HepG2 (cell line): ENCODE measurements around the gene FGF9. TPM values are rescaled to one million over a fixed set of nuclear protein-coding genes. Genes with fewer than 3 reads are reported as not detected.

ENCODE experiments used
- ATAC-seq: fragments of 200-7000 bp; cut with Tn5 transposase; 3 replicates; pipeline ENCODE4 v1.9.1; 2020; ENCODE audit warnings: mild to moderate bottlenecking, moderate library complexity
- BruUV-seq: library from RNA; stranded (reverse); fragments of 400-500 nt; replicated peaks from 2 replicates; lab custom pipeline; 2021; lab: Mats Ljungman, UMichigan
- CTCF ChIA-PET: fragments of 300-600 bp; formaldehyde crosslinking; extraction: SDS; loops from one replicate; lab custom pipeline; 2021; ENCODE audit warnings: low total read pairs, inconsistent platforms, low intra/inter-chr PET ratio; lab: Yijun Ruan, JAX
- POLR2A ChIA-PET: fragments of 350-600 bp; sonication (Branson Sonifier 250); formaldehyde crosslinking; loops from one replicate; lab custom pipeline; 2020; ENCODE audit warnings: antibody characterized with exemption, inconsistent platforms; lab: Yijun Ruan, JAX
- DNase-seq: peaks from one replicate; pipeline ENCODE4 v3.0.0-alpha.2; 2015; ENCODE audit warnings: low spot score
- FAIRE-seq: peaks from 3 replicates; lab custom pipeline; 2011; peaks lifted over from hg19 to GRCh38; lab: Jason Lieb, UNC
- H2AFZ ChIP-seq: one replicate; pipeline ENCODE4 v1.6.1; 2011; ENCODE audit warnings: low read length, inconsistent platforms
- H3K27ac ChIP-seq: fragments of 300-600 bp; 3 replicates; pipeline ENCODE4 v1.8.0; 2011; ENCODE audit warnings: mixed run types, mild to moderate bottlenecking, mixed read lengths, low read length, inconsistent platforms; ENCODE audit not compliant: insufficient read depth; ENCODE audit errors: extremely low read length
- H3K27me3 ChIP-seq, 2 experiments: fragments of 200-600 bp in 1 of 2; 2 replicates in 1 of 2; 3 replicates in 1 of 2; pipeline versions ENCODE4 v1.6.0 to v1.8.0; 2011; ENCODE audit warnings: low read length in 2 of 2, mild to moderate bottlenecking in 2 of 2, moderate library complexity in 2 of 2, inconsistent platforms in 1 of 2; ENCODE audit not compliant: insufficient read depth in 2 of 2, control insufficient read depth in 1 of 2
- H3K36me3 ChIP-seq, 2 experiments: fragments of 200-600 bp in 1 of 2; replicated peaks in 1 of 2; 2 replicates in 1 of 2; 3 replicates in 1 of 2; pipeline versions ENCODE4 v1.5.1 to v1.8.0; 2011; ENCODE audit warnings: low read length in 2 of 2, inconsistent platforms in 1 of 2; ENCODE audit not compliant: insufficient read depth in 2 of 2, control insufficient read depth in 1 of 2
- H3K4me1 ChIP-seq: 2 replicates; pipeline ENCODE4 v1.5.1; 2012; ENCODE audit warnings: low read length, inconsistent platforms; ENCODE audit not compliant: insufficient read depth
- H3K4me2 ChIP-seq: 2 replicates; pipeline ENCODE4 v1.6.0; 2011; ENCODE audit warnings: low read depth, low read length, inconsistent platforms
- H3K4me3 ChIP-seq, 3 experiments: fragments of 200-600 bp in 1 of 3; sonication (generic), shearing (Covaris generic) in 1 of 3; replicated peaks in 1 of 3; 2 replicates each; pipeline ENCODE4 v1.5.1; 2011 to 2016; ENCODE audit warnings: low read length in 3 of 3, inconsistent platforms in 2 of 3, low read depth in 2 of 3, mild to moderate bottlenecking in 2 of 3, control low read depth in 1 of 3, mixed read lengths in 1 of 3; ENCODE audit not compliant: insufficient read depth in 1 of 3
- H3K79me2 ChIP-seq: one replicate; pipeline ENCODE4 v1.6.1; 2011; ENCODE audit warnings: low read length, inconsistent platforms; ENCODE audit not compliant: insufficient read depth
- H3K9ac ChIP-seq: 2 replicates; pipeline ENCODE4 v1.6.0; 2011; ENCODE audit warnings: mild to moderate bottlenecking, low read depth, low read length, inconsistent platforms; ENCODE audit not compliant: insufficient read depth
- H3K9me3 ChIP-seq: 2 replicates; pipeline ENCODE4 v1.5.1; 2012; ENCODE audit warnings: mild to moderate bottlenecking, low read length
- H4K20me1 ChIP-seq: 2 replicates; pipeline ENCODE4 v1.6.0; 2011; ENCODE audit warnings: inconsistent platforms, mild to moderate bottlenecking, low read length, moderate library complexity; ENCODE audit not compliant: insufficient read depth
- CBX1 ChIP-seq: IDR thresholded peaks from one replicate; pipeline ENCODE4 v1.6.1; 2016; ENCODE audit warnings: antibody characterized with exemption, low read depth
- RBFOX2 ChIP-seq: fragments of 200-400 bp; formaldehyde crosslinking; IDR thresholded peaks from 2 replicates; pipeline ENCODE4 v1.6.1; 2017; ENCODE audit warnings: low read depth, mild to moderate bottlenecking, low read length
- ZNF547 ChIP-seq: sonication (generic); formaldehyde crosslinking; IDR thresholded peaks from 2 replicates; pipeline ENCODE4 v1.5.1; 2020; ENCODE audit warnings: mild to moderate bottlenecking, missing genetic modification reagents
- ZNF616 ChIP-seq: sonication (generic); formaldehyde crosslinking; IDR thresholded peaks from 2 replicates; pipeline ENCODE4 v1.5.0; 2020; ENCODE audit warnings: low read depth, mild to moderate bottlenecking, missing genetic modification reagents
- WGBS: methylation state at CpG from one replicate; pipeline ENCODE4 v1.1.6; 2017; ENCODE audit warnings: low lambda C conversion rate; 5-methylcytosine and 5-hydroxymethylcytosine counted together
- in situ Hi-C: cut with HindIII; loops from 2 replicates; pipeline ENCODE4 v1.10.0; 2017; ENCODE audit warnings: low pct_unique_long_range_greater_than_20kb; ENCODE audit not compliant: extremely low pct_ligation_motif_present
- intact Hi-C: fragments of 100-400 bp; cut with micrococcal nuclease; formaldehyde crosslinking; loops from one replicate; pipeline ENCODE4 v1.10.0; 2022; ENCODE audit not compliant: unreplicated experiment
- polyA plus RNA-seq, 8 experiments: library from polyadenylated mRNA; depleted of rRNA in 3 of 8; stranded (reverse) in 7 of 8; unstranded in 1 of 8; fragments of >200 nt; fragmentation: Illumina TruSeq in 4 of 8; extraction: Trizol in 4 of 8; gene quantifications; 2 replicates each; pipeline versions ENCODE4 v1.2.1 to v1.2.3, GENCODE V29; 2011 to 2016; ENCODE audit warnings: low read depth in 4 of 8, missing spikeins in 1 of 8, mixed read lengths in 1 of 8; ENCODE audit not compliant: insufficient read depth in 1 of 8
- total RNA-seq, 5 experiments: library from RNA; depleted of rRNA; stranded (reverse); fragments of >200 nt; fragmentation: Illumina TruSeq; extraction: Trizol; gene quantifications; 2 replicates each; pipeline ENCODE4 v1.2.3, GENCODE V29; 2016; ENCODE audit warnings: low read depth in 1 of 5
- TF ChIP-seq, protein P1 (sequence below): sonication (generic); formaldehyde crosslinking; IDR thresholded peaks from 2 replicates; pipeline ENCODE4 v1.8.1; 2023; ENCODE audit warnings: mild to moderate bottlenecking, missing genetic modification reagents, borderline replicate concordance
- TF ChIP-seq, protein P2 (sequence below): sonication (generic); formaldehyde crosslinking; IDR thresholded peaks from 2 replicates; pipeline ENCODE4 v1.4.0; 2020; ENCODE audit warnings: missing genetic modification reagents
- TF ChIP-seq, protein P3 (sequence below): sonication (generic); formaldehyde crosslinking; IDR thresholded peaks from 2 replicates; pipeline ENCODE4 v1.8.1; 2023; ENCODE audit warnings: missing genetic modification reagents, mild to moderate bottlenecking, borderline replicate concordance

FGF9 gene
- total and polyA plus RNA-seq, 2 of the 13 experiments (the other 11 are each of a cell fraction or from before 2014, with no cell fraction given) = not detected

DNA sequence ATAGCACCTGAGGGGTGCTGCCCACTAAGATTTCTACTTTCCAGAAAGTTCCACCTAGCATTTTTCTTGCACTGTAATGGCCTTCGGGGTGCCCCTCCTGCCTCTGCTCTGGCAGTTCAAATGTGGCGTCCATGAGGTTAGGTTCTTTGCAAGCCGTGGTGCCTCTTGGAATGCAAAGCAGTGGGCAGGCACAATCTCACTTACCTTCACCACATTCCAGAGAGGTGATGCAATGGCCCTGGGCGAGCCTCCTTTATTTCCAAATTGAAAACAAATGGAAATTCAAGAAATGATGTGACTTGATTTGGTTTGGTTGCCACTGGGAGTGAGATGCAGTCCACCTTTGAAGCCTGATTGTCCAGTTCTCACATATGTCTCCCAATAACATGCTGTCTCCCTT, 46.9 kb downstream of the FGF9 start:
- Histone ChIP-seq H3K79me2 (no peaks in the 10 kb centered on the region), H3K9ac (no peak overlapping the region), H2AFZ (no peak overlapping the region), H3K4me3 (no peak overlapping the region), H3K9me3 (no peaks in the 10 kb centered on the region), H3K4me2 (no peak overlapping the region), H4K20me1 (no peaks in the 10 kb centered on the region), H3K4me1 (peaks cover 12% of the 10 kb centered on the region), H3K27ac (no peak overlapping the region), H3K36me3 (no peaks in the 10 kb centered on the region), H3K27me3 (peaks cover 0 to 4% of the 10 kb centered on the region in 2 experiments; a peak in 3 of 5 replicates)
- intact Hi-C loops (no loop called here), in situ Hi-C loops (no loop called here)
- ATAC-seq (no peak), DNase-seq (no peak), FAIRE-seq (no peak)
- CTCF ChIA-PET = no interaction called here
- BruUV-seq = no TSS peak
- POLR2A ChIA-PET = no interaction called here
- no peak for TF ChIP-seq ZNF616 (CRISPR knock-in tag)
- TF ChIP-seq, protein P1, sequence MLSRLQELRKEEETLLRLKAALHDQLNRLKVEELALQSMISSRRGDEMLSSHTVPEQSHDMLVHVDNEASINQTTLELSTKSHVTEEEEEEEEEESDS (CRISPR knock-in tag) = no peak
- 15% methylated on average over 4 of the region's 4 CpGs for WGBS

DNA sequence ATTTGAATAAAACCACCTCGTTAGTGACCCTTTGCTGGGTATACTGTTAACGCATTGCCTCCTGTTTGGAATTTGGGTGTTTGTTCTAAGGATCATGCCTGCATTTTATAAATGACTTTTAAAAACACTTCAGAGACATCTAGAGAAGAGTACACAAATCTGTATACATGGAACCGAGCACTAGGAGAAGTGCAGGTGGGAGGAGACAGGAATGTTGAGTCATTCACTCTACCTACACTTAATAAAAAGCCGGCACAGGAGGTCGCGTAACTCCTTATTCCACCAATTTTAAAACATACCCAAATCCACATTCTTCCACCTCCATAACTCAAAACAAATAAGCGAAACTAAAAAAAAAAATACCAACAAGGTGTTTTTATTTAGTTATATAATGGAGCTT, 48.6 kb downstream of the FGF9 start:
- Histone ChIP-seq H3K27me3 (peaks cover 0 to 4% of the 10 kb centered on the region in 2 experiments; a peak in 3 of 5 replicates), H3K4me3 (no peak overlapping the region), H3K9ac (no peak overlapping the region)
- FAIRE-seq = no peak
- in situ Hi-C loops = no loop called here
- TF ChIP-seq, protein P2, sequence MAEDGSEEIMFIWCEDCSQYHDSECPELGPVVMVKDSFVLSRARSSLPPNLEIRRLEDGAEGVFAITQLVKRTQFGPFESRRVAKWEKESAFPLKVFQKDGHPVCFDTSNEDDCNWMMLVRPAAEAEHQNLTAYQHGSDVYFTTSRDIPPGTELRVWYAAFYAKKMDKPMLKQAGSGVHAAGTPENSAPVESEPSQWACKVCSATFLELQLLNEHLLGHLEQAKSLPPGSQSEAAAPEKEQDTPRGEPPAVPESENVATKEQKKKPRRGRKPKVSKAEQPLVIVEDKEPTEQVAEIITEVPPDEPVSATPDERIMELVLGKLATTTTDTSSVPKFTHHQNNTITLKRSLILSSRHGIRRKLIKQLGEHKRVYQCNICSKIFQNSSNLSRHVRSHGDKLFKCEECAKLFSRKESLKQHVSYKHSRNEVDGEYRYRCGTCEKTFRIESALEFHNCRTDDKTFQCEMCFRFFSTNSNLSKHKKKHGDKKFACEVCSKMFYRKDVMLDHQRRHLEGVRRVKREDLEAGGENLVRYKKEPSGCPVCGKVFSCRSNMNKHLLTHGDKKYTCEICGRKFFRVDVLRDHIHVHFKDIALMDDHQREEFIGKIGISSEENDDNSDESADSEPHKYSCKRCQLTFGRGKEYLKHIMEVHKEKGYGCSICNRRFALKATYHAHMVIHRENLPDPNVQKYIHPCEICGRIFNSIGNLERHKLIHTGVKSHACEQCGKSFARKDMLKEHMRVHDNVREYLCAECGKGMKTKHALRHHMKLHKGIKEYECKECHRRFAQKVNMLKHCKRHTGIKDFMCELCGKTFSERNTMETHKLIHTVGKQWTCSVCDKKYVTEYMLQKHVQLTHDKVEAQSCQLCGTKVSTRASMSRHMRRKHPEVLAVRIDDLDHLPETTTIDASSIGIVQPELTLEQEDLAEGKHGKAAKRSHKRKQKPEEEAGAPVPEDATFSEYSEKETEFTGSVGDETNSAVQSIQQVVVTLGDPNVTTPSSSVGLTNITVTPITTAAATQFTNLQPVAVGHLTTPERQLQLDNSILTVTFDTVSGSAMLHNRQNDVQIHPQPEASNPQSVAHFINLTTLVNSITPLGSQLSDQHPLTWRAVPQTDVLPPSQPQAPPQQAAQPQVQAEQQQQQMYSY (CRISPR knock-in tag) = no peak
- TF ChIP-seq ZNF547 (CRISPR knock-in tag) = no peak
- no peak for TF ChIP-seq RBFOX2
- no peak for TF ChIP-seq CBX1
- TF ChIP-seq, protein P3, sequence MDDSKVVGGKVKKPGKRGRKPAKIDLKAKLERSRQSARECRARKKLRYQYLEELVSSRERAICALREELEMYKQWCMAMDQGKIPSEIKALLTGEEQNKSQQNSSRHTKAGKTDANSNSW = no peak
- TF ChIP-seq, all 625 proteins: peak for 0
- H3K36me3 ChIP-seq = no peaks in the 10 kb centered on the region
- peaks cover 12% of the 10 kb centered on the region for H3K4me1 ChIP-seq
- no peak overlapping the region for H3K27ac ChIP-seq
- intact Hi-C loops = no loop called here
- no peak overlapping the region for H3K4me2 ChIP-seq
- no peak for ATAC-seq
- no TSS peak for BruUV-seq
- CTCF ChIA-PET = no interaction called here
- POLR2A ChIA-PET = no interaction called here
- H4K20me1 ChIP-seq = no peaks in the 10 kb centered on the region
- 47% methylated on average over 7 of the region's 7 CpGs for WGBS
- H2AFZ ChIP-seq = no peak overlapping the region
- H3K79me2 ChIP-seq = no peaks in the 10 kb centered on the region
- H3K9me3 ChIP-seq = no peaks in the 10 kb centered on the region
- DNase-seq = no peak
